Fibroblast of pulmonary artery (primary cell): ENCODE data around the gene KPNA6.
"Not testable (repeated sequence)": the region's sequence is repeated elsewhere in the genome, so short reads cannot be mapped to it uniquely, and the experiment has no call there.

Experiments
- DNase-seq: peaks from one replicate; pipeline ENCODE4 v3.0.0-alpha.2; 2010; ENCODE audit warnings: low read depth
- H3K4me3 ChIP-seq: replicated peaks from 2 replicates; pipeline ENCODE4 v1.5.1; 2011; ENCODE audit warnings: low read depth, mild to moderate bottlenecking, control low read depth, low read length, moderate library complexity
- TF ChIP-seq, protein P1 (sequence below): IDR thresholded peaks from 2 replicates; pipeline ENCODE4 v1.5.1; 2011; ENCODE audit warnings: mild to moderate bottlenecking, control low read depth, low read length, inconsistent platforms; ENCODE audit errors: missing control alignments

KPNA6 gene

DNA sequence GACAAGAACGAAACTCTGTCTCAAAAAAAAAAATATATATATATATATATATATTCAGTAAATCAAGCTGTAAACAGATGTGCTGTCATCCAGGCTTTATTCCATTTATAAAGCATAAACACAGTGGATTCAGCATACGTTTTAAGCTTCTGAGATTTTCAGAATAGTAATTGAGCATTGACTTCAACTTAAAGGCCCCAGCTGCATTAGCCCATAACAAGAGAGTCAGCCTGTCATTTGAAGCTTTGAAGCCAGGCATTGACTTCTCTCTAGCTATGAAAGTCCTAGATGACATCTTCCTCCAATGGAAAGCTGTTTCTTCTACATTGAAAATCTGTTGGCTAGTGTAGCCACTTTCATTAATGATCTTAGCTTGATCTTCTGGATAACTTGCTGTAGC is 6.6 kb downstream of the KPNA6 start:
- TF ChIP-seq, protein P1, sequence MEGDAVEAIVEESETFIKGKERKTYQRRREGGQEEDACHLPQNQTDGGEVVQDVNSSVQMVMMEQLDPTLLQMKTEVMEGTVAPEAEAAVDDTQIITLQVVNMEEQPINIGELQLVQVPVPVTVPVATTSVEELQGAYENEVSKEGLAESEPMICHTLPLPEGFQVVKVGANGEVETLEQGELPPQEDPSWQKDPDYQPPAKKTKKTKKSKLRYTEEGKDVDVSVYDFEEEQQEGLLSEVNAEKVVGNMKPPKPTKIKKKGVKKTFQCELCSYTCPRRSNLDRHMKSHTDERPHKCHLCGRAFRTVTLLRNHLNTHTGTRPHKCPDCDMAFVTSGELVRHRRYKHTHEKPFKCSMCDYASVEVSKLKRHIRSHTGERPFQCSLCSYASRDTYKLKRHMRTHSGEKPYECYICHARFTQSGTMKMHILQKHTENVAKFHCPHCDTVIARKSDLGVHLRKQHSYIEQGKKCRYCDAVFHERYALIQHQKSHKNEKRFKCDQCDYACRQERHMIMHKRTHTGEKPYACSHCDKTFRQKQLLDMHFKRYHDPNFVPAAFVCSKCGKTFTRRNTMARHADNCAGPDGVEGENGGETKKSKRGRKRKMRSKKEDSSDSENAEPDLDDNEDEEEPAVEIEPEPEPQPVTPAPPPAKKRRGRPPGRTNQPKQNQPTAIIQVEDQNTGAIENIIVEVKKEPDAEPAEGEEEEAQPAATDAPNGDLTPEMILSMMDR: no peak
- no peak overlapping the region for H3K4me3 ChIP-seq
- no peak for DNase-seq

GRCh38 chr1:32115496-32115895 is 7.6 kb downstream of the KPNA6 start:
- DNase-seq: no peak
- TF ChIP-seq, protein P1: no peak
- no peak overlapping the region for H3K4me3 ChIP-seq

GRCh38 chr1:32116531-32116930 is 8.7 kb downstream of the KPNA6 start:
- no peak overlapping the region for H3K4me3 ChIP-seq
- DNase-seq: peak; percentile 40
- TF ChIP-seq, protein P1: no peak

GRCh38 chr1:32122151-32122550 is 14.3 kb downstream of the KPNA6 start:
- H3K4me3 ChIP-seq: no peak overlapping the region
- DNase-seq: no peak
- TF ChIP-seq, protein P1: no peak

DNA sequence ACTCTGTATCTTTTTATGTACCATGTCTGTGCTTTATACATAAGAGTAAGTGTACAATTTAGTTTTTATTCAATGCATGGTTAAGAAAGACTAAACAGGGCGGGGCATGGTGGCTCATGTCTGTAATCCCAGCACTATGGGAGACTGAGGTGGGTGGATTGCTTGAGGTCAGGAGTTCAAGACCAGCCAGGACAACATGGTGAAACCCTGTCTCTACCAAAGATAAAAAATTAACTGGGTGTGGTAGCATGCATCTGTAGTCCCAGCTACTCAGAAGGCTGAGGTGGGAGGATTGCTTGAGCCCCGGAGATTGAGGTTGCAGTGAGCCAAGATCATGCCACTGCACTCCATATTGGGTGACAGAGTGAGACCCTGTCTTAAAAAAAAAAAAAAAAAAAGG is 15.5 kb downstream of the KPNA6 start:
- not testable (repeated sequence) for H3K4me3 ChIP-seq, DNase-seq

- no peak overlapping the region for H3K4me3 ChIP-seq
- DNase-seq: no peak
- TF ChIP-seq, protein P1: no peak
Measured at GRCh38 chr1:32125313-32125712, 17.5 kb downstream of the KPNA6 start.

DNA sequence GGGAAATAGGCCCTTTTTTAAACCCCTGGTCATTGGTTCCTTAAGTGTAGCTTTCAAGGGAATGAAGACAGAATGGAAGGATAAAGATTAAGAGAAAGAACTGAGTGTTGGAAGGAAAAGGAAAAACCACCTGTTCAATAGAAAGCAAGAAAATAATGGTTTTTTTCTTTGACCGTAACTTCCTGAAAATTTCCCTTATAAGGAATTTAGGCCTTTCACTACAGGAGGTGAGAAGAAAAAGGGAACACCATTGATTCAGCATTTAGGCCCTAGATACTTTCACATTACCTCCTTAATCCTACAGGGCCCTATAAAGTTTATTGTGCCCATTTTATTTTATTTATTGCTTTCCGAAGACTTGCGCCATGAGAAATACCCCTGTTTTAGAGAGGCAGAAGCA is 18.9 kb downstream of the KPNA6 start:
- no peak overlapping the region for H3K4me3 ChIP-seq
- DNase-seq: no peak
- TF ChIP-seq, protein P1: no peak
